Breast epithelium (tissue), 3 donors: Measurements from ENCODE around the gene MEIOB.

ENCODE experiments used
- POLR2A ChIP-seq: fragments of 450-650 bp; IDR thresholded peaks from one replicate; pipeline ENCODE4 v1.6.1; 2016; ENCODE audit warnings: antibody characterized with exemption, mild to moderate bottlenecking, moderate library complexity
- POLR2AphosphoS5 ChIP-seq, 3 donors: sonication (generic); formaldehyde crosslinking; IDR thresholded peaks; one replicate each; pipeline ENCODE4 v1.6.1; 2017; ENCODE audit warnings: antibody characterized with exemption in 3 of 3
- TF ChIP-seq, protein P1 (sequence below), 3 donors: fragments of 450-650 bp; IDR thresholded peaks; one replicate each; pipeline ENCODE4 v1.5.1; 2016 to 2017; ENCODE audit warnings: antibody characterized with exemption in 3 of 3, mild to moderate bottlenecking in 3 of 3, moderate library complexity in 3 of 3

DNA sequence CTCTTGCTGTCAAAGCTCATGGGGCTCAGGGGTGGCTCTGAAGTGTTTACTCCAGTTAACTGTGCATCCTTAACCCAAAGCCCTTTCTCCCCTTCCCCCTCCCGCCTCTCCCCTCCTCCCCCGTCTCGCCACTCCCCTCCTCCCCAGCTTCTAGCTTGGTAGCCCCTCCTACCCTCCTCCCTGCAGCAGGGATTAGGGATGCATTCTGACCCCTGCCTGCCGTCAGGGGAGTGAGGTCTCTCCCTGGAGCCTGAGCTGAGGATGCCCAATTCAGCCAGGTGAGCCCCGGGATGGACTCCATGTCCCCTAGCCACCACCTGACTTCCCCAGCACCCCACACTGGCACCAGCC is 44.7 kb upstream of the MEIOB start:
- TF ChIP-seq, protein P1, sequence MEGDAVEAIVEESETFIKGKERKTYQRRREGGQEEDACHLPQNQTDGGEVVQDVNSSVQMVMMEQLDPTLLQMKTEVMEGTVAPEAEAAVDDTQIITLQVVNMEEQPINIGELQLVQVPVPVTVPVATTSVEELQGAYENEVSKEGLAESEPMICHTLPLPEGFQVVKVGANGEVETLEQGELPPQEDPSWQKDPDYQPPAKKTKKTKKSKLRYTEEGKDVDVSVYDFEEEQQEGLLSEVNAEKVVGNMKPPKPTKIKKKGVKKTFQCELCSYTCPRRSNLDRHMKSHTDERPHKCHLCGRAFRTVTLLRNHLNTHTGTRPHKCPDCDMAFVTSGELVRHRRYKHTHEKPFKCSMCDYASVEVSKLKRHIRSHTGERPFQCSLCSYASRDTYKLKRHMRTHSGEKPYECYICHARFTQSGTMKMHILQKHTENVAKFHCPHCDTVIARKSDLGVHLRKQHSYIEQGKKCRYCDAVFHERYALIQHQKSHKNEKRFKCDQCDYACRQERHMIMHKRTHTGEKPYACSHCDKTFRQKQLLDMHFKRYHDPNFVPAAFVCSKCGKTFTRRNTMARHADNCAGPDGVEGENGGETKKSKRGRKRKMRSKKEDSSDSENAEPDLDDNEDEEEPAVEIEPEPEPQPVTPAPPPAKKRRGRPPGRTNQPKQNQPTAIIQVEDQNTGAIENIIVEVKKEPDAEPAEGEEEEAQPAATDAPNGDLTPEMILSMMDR (IDR thresholded peaks at IDR 0.05), result no peak
- TF ChIP-seq POLR2AphosphoS5 (IDR thresholded peaks at IDR 0.05), result no peak
- TF ChIP-seq POLR2A, result no peak
